K562 (cell line): Measurements from ENCODE around the gene AKR1A1. TPM values are rescaled to one million over a fixed set of nuclear protein-coding genes. Genes with fewer than 3 reads are reported as not detected.

Experiments used
- ATAC-seq: fragments of 200-7000 bp; cut with Tn5 transposase; 3 replicates; pipeline ENCODE4 v1.9.1; 2020; ENCODE audit warnings: moderate library complexity
- BruUV-seq: library from RNA; stranded (reverse); fragments of 400-500 nt; replicated peaks from 2 replicates; lab custom pipeline; 2021; lab: Mats Ljungman, UMichigan
- CTCF ChIA-PET: fragments of 300-600 bp; formaldehyde crosslinking; extraction: SDS; loops from one replicate; lab custom pipeline; 2021; ENCODE audit warnings: low intra/inter-chr PET ratio; lab: Yijun Ruan, JAX
- POLR2A ChIA-PET: fragments of 300-600, 350-650 bp; sonication (Branson Sonifier 250); formaldehyde crosslinking; extraction: SDS; loops from one replicate; lab custom pipeline; 2021; ENCODE audit warnings: antibody characterized with exemption, inconsistent platforms; lab: Yijun Ruan, JAX
- DNase-seq, 4 experiments: peaks; one replicate each; pipeline versions ENCODE4 v3.0.0 to v3.0.0-alpha.2; 2011 to 2018; ENCODE audit warnings: low spot score in 3 of 4, mixed read lengths in 3 of 4; ENCODE audit errors: extremely low read depth in 1 of 4
- FAIRE-seq: peaks from 2 replicates; lab custom pipeline; 2011; peaks lifted over from hg19 to GRCh38; lab: Jason Lieb, UNC
- H2AFZ ChIP-seq: 2 replicates; pipeline ENCODE4 v1.6.0; 2011; ENCODE audit warnings: low read depth, low read length, control low read depth, inconsistent platforms
- H3K27ac ChIP-seq: fragments of 200-600 bp; 3 replicates; pipeline ENCODE4 v1.8.0; 2011; ENCODE audit warnings: low read depth, mild to moderate bottlenecking, control low read depth, inconsistent platforms, low read length, moderate library complexity, mixed read lengths; ENCODE audit errors: extremely low read depth
- H3K27me3 ChIP-seq, 2 experiments: fragments of 300-600 bp in 1 of 2; 2 replicates in 1 of 2; 3 replicates in 1 of 2; pipeline versions ENCODE4 v1.6.0 to v1.8.0; 2011; ENCODE audit warnings: inconsistent platforms in 2 of 2, low read length in 2 of 2, mild to moderate bottlenecking in 1 of 2, mixed read lengths in 1 of 2, moderate library complexity in 1 of 2; ENCODE audit not compliant: control insufficient read depth in 2 of 2, insufficient read depth in 2 of 2
- H3K36me3 ChIP-seq: fragments of 300-600 bp; 3 replicates; pipeline ENCODE4 v1.8.0; 2011; ENCODE audit warnings: mild to moderate bottlenecking, low read length, inconsistent platforms; ENCODE audit not compliant: control insufficient read depth, insufficient read depth
- H3K4me1 ChIP-seq, 2 experiments: fragments of 200-600 bp in 1 of 2; replicated peaks in 1 of 2; 2 replicates in 1 of 2; 3 replicates in 1 of 2; pipeline versions ENCODE4 v1.5.1 to v1.8.0; 2011; ENCODE audit warnings: inconsistent platforms in 2 of 2, low read length in 2 of 2, mild to moderate bottlenecking in 1 of 2, mixed read lengths in 1 of 2, moderate library complexity in 1 of 2; ENCODE audit not compliant: control insufficient read depth in 2 of 2, insufficient read depth in 2 of 2
- H3K4me2 ChIP-seq: 2 replicates; pipeline ENCODE4 v1.6.1; 2011; ENCODE audit warnings: low read length, control low read depth, inconsistent platforms, mixed read lengths; ENCODE audit not compliant: insufficient read depth
- H3K4me3 ChIP-seq: fragments of 200-600 bp; sonication (generic), shearing (Covaris generic); 2 replicates; pipeline ENCODE4 v1.5.1; 2016; ENCODE audit warnings: control low read depth, inconsistent platforms
- H3K79me2 ChIP-seq: fragments of 200-600 bp; 3 replicates; pipeline ENCODE4 v1.8.0; 2011; ENCODE audit warnings: low read length, inconsistent platforms; ENCODE audit not compliant: control insufficient read depth, insufficient read depth
- H3K9ac ChIP-seq, 2 experiments: 2 replicates each; pipeline versions ENCODE4 v1.6.0 to v1.6.1; 2011; ENCODE audit warnings: low read depth in 2 of 2, low read length in 2 of 2, control low read depth in 1 of 2, inconsistent platforms in 1 of 2, mild to moderate bottlenecking in 1 of 2, mixed read lengths in 1 of 2; ENCODE audit not compliant: insufficient read depth in 1 of 2
- H3K9me1 ChIP-seq: one replicate; pipeline ENCODE4 v1.6.0; 2011; ENCODE audit warnings: inconsistent platforms, mild to moderate bottlenecking, low read length, moderate library complexity; ENCODE audit not compliant: control insufficient read depth, insufficient read depth
- H3K9me3 ChIP-seq: replicated peaks from 2 replicates; pipeline ENCODE4 v1.5.1; 2011; ENCODE audit warnings: low read depth, low read length, inconsistent platforms; ENCODE audit not compliant: control insufficient read depth, insufficient read depth
- H4K20me1 ChIP-seq: replicated peaks from 2 replicates; pipeline ENCODE4 v1.6.1; 2011; ENCODE audit warnings: low read length, inconsistent platforms, mixed read lengths; ENCODE audit not compliant: control insufficient read depth, insufficient read depth
- ETV1 ChIP-seq: fragments of 450-650 bp; conservative IDR thresholded peaks from 2 replicates; pipeline ENCODE4 v1.6.1; 2016; ENCODE audit warnings: missing genetic modification characterization, control low read depth, low read depth, missing compliant biosample characterization
- PHF8 ChIP-seq: fragments of 200-600 bp; sonication (generic); IDR thresholded peaks from 2 replicates; pipeline ENCODE4 v1.6.1; 2012; ENCODE audit warnings: mixed run types, mild to moderate bottlenecking, inconsistent platforms, low read length, moderate library complexity, borderline replicate concordance
- ZNF121 ChIP-seq: sonication (generic); formaldehyde crosslinking; conservative IDR thresholded peaks from 2 replicates; pipeline ENCODE4 v1.8.0; 2022; ENCODE audit warnings: missing genetic modification reagents
- ZNF165 ChIP-seq: fragments of 250-450 bp; sonication (Bioruptor Pico); IDR thresholded peaks from 2 replicates; pipeline ENCODE4 v1.4.0; 2020; ENCODE audit warnings: borderline replicate concordance
- ZNF766 ChIP-seq: fragments of 200-800 bp; sonication (Bioruptor generic); conservative IDR thresholded peaks from 2 replicates; pipeline ENCODE4 v1.6.1; 2016; ENCODE audit warnings: missing genetic modification characterization, missing compliant biosample characterization
- WGBS: fragments of 100-300 bp; shearing (Covaris generic); methylation state at CpG from one replicate; pipeline ENCODE4 v1.1.6; 2016; ENCODE audit warnings: low coverage, mixed read lengths; ENCODE audit not compliant: insufficient coverage; ENCODE audit errors: missing lambda C conversion rate; 5-methylcytosine and 5-hydroxymethylcytosine counted together
- in situ Hi-C: fragments of 300-500 bp; cut with MboI; formaldehyde crosslinking; loops from 4 replicates; pipeline ENCODE4 v1.15.0; 2018; ENCODE audit warnings: inconsistent platforms, mixed read lengths
- intact Hi-C: fragments of 100-400 bp; cut with micrococcal nuclease; formaldehyde crosslinking; loops from 2 replicates; pipeline ENCODE4 v1.14.2; 2022
- polyA plus RNA-seq, 8 experiments: library from polyadenylated mRNA; depleted of rRNA in 4 of 8; stranded (reverse) in 5 of 8; unstranded in 3 of 8; fragments of >200 nt; fragmentation: Nextera tagmentation in 2 of 8; fragmentation: Illumina TruSeq in 1 of 8; extraction: Ambion mirVana in 2 of 8; extraction: Trizol in 1 of 8; gene quantifications; 2 replicates each; pipeline versions ENCODE4 v1.2.1 to v1.2.3, GENCODE V29; 2011 to 2014; ENCODE audit warnings: inconsistent platforms in 1 of 8, missing spikeins in 1 of 8
- total RNA-seq, 7 experiments: library from RNA; depleted of rRNA in 6 of 7; stranded (reverse); fragments of >200 nt in 6 of 7; fragmentation: Illumina TruSeq in 2 of 7; extraction: Trizol in 2 of 7; gene quantifications; 2 replicates each; pipeline versions ENCODE4 v1.2.1 to v1.2.3, GENCODE V29; 2011 to 2021; ENCODE audit warnings: low replicate concordance in 1 of 7
- TF ChIP-seq, protein P1 (sequence below): IDR thresholded peaks from 3 replicates; pipeline ENCODE4 v1.6.1; 2011; ENCODE audit warnings: borderline replicate concordance, mild to moderate bottlenecking; ENCODE audit not compliant: insufficient read length, insufficient read depth
- TF ChIP-seq, protein P2 (sequence below): fragments of 250-450 bp; sonication (Bioruptor Pico); IDR thresholded peaks from 2 replicates; pipeline ENCODE4 v1.4.0; 2020; ENCODE audit warnings: borderline replicate concordance

The AKR1A1 gene
- total and polyA plus RNA-seq, 9 of the 15 experiments (the other 6 are each of a cell fraction or from before 2014, with no cell fraction given) = 68.6 to 211 (median 132) TPM

DNA sequence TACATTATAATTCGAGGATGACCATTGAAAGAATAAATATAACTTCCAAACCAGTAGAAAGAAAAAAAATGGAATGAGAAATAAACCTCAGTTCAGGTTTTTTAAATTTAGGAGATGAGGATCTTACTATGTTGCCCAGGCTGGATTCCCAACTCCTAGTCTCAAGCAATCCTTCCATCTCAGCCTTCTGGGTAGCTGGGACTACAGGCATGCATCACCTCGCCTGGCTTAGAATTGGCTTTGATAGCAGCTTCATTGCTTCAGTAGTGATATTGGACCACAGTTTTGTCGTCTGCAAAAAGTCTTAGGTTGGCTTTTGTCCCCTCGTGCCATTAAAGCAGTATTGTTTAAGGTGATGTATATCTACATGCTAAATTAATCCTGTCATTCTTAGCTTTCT is 36.1 kb downstream of the AKR1A1 start:
- H3K4me3 ChIP-seq = peak overlapping the region; percentile 88; the same call in 1 of the 2 replicates
- intact Hi-C loops = no loop called here
- peaks cover 38% of the 10 kb centered on the region for H4K20me1 ChIP-seq
- ChIA-PET POLR2A (interaction anchor here (0.5 to 10.2 kb wide), 10 partner anchors 8 to 492 kb away, joined by 3 to 142 read pairs (median 14); partner anchors contain the start of genes MUTYH, PRDX1 and TOE1), CTCF (no interaction called here)
- H3K27me3 ChIP-seq = no peaks in the 10 kb centered on the region
- peaks cover 6% of the 10 kb centered on the region for H3K9me1 ChIP-seq
- no peaks in the 10 kb centered on the region for H3K9me3 ChIP-seq
- no peak for DNase-seq
- FAIRE-seq = no peak
- peak overlapping the region in 1 of 2 experiments; percentile 28; a peak in 1 of 4 replicates for H3K9ac ChIP-seq
- no TSS peak for BruUV-seq
- peaks cover 64% of the 10 kb centered on the region for H3K36me3 ChIP-seq
- in situ Hi-C loops = no loop called here
- H2AFZ ChIP-seq = no peak overlapping the region
- H3K79me2 ChIP-seq = peaks cover 83% of the 10 kb centered on the region
- no peak overlapping the region for H3K27ac ChIP-seq
- WGBS = 38% methylated on average over 4 of the region's 4 CpGs
- ATAC-seq = no peak
- H3K4me2 ChIP-seq = peak overlapping the region; percentile 99
- peaks cover 6 to 31% of the 10 kb centered on the region in 2 experiments; a peak in 4 of 5 replicates for H3K4me1 ChIP-seq
- TF ChIP-seq, protein P1, sequence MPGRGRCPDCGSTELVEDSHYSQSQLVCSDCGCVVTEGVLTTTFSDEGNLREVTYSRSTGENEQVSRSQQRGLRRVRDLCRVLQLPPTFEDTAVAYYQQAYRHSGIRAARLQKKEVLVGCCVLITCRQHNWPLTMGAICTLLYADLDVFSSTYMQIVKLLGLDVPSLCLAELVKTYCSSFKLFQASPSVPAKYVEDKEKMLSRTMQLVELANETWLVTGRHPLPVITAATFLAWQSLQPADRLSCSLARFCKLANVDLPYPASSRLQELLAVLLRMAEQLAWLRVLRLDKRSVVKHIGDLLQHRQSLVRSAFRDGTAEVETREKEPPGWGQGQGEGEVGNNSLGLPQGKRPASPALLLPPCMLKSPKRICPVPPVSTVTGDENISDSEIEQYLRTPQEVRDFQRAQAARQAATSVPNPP = no peak
- no peak for TF ChIP-seq ZNF766 (CRISPR knock-in tag)
- no peak for TF ChIP-seq PHF8
- no peak for TF ChIP-seq ETV1 (tag)
- peak; percentile 84 for TF ChIP-seq ZNF121 (CRISPR knock-in tag)
- no peak for TF ChIP-seq ZNF165 (CRISPR knock-in tag)
- TF ChIP-seq, protein P2, sequence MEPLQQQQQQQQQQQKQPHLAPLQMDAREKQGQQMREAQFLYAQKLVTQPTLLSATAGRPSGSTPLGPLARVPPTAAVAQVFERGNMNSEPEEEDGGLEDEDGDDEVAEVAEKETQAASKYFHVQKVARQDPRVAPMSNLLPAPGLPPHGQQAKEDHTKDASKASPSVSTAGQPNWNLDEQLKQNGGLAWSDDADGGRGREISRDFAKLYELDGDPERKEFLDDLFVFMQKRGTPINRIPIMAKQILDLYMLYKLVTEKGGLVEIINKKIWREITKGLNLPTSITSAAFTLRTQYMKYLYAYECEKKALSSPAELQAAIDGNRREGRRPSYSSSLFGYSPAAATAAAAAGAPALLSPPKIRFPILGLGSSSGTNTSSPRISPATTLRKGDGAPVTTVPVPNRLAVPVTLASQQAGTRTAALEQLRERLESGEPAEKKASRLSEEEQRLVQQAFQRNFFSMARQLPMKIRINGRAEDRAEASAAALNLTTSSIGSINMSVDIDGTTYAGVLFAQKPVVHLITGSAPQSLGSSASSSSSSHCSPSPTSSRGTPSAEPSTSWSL (CRISPR knock-in tag) = no peak
